ENCODE measurements around the gene IL1RAPL1.

Gene IL1RAPL1

DNA sequence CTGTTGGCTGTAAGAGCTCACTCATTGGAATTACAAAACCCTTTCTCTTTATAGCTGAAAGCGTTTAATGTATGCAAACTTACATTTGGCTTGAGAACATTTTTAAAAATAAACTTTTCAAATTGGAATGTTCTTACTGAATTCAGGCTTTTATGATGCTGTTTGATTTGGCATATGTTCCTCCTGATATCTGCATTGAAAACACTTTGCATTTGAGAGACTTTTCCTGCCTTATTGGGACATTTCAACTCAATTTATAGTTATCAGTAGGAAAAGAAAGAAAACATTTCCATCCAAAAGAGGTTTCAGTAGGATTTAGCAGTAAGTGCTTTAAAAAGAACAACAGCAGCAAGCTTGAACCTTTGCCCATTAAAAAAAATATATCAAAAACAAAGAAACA lies 520.0 kb downstream of the IL1RAPL1 start (continued):
- TF ChIP-seq, protein P1, sequence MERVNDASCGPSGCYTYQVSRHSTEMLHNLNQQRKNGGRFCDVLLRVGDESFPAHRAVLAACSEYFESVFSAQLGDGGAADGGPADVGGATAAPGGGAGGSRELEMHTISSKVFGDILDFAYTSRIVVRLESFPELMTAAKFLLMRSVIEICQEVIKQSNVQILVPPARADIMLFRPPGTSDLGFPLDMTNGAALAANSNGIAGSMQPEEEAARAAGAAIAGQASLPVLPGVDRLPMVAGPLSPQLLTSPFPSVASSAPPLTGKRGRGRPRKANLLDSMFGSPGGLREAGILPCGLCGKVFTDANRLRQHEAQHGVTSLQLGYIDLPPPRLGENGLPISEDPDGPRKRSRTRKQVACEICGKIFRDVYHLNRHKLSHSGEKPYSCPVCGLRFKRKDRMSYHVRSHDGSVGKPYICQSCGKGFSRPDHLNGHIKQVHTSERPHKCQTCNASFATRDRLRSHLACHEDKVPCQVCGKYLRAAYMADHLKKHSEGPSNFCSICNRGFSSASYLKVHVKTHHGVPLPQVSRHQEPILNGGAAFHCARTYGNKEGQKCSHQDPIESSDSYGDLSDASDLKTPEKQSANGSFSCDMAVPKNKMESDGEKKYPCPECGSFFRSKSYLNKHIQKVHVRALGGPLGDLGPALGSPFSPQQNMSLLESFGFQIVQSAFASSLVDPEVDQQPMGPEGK (CRISPR knock-in tag; IDR thresholded peaks at IDR 0.05; ENCODE audit: borderline replicate concordance) = no peak
- TF ChIP-seq BACH2 (CRISPR knock-in tag; IDR thresholded peaks at IDR 0.05; ENCODE audit: borderline replicate concordance) (no peak), RARB (CRISPR knock-in tag; IDR thresholded peaks at IDR 0.05) (no peak), ZNF8 (CRISPR knock-in tag; IDR thresholded peaks at IDR 0.05) (no peak), CSDC2 (CRISPR knock-in tag; IDR thresholded peaks at IDR 0.05) (no peak), ZFP3 (CRISPR knock-in tag; IDR thresholded peaks at IDR 0.05) (no peak), GLIS3 (CRISPR knock-in tag; IDR thresholded peaks at IDR 0.05) (no peak), ARNTL (CRISPR knock-in tag; IDR thresholded peaks at IDR 0.05; ENCODE audit: borderline replicate concordance, low read depth) (no peak), PPARA (CRISPR knock-in tag; IDR thresholded peaks at IDR 0.05; ENCODE audit: borderline replicate concordance) (no peak)
- TF ChIP-seq, protein P2, sequence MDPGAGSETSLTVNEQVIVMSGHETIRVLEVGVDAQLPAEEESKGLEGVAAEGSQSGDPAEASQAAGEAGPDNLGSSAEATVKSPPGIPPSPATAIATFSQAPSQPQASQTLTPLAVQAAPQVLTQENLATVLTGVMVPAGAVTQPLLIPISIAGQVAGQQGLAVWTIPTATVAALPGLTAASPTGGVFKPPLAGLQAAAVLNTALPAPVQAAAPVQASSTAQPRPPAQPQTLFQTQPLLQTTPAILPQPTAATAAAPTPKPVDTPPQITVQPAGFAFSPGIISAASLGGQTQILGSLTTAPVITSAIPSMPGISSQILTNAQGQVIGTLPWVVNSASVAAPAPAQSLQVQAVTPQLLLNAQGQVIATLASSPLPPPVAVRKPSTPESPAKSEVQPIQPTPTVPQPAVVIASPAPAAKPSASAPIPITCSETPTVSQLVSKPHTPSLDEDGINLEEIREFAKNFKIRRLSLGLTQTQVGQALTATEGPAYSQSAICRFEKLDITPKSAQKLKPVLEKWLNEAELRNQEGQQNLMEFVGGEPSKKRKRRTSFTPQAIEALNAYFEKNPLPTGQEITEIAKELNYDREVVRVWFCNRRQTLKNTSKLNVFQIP (CRISPR knock-in tag; IDR thresholded peaks at IDR 0.05; ENCODE audit: borderline replicate concordance, low read depth) = no peak

DNA sequence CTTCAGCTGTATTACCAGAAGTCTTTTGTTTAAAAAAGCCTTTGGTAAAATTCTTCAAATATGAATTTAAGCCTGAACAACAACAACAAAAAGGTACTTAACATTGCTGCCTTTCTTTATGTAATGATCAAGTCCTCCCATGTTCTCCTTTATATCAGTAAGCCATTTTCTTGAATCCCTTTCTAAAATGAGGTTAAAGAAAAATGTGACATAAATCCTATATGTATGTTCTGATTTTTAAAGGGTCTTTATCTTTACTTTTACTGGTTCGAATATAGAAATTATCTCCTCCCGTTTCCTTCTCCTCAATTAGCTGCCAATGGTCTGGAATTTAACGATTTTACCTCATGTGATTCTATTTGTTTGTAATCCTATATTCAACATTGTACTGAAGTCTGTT lies 522.8 kb downstream of the IL1RAPL1 start:
- no peak for ATAC-seq
- TF ChIP-seq, protein P3, sequence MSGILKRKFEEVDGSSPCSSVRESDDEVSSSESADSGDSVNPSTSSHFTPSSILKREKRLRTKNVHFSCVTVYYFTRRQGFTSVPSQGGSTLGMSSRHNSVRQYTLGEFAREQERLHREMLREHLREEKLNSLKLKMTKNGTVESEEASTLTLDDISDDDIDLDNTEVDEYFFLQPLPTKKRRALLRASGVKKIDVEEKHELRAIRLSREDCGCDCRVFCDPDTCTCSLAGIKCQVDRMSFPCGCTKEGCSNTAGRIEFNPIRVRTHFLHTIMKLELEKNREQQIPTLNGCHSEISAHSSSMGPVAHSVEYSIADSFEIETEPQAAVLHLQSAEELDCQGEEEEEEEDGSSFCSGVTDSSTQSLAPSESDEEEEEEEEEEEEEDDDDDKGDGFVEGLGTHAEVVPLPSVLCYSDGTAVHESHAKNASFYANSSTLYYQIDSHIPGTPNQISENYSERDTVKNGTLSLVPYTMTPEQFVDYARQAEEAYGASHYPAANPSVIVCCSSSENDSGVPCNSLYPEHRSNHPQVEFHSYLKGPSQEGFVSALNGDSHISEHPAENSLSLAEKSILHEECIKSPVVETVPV (CRISPR knock-in tag; IDR thresholded peaks at IDR 0.05) = no peak
- TF ChIP-seq ISL1 (CRISPR knock-in tag; IDR thresholded peaks at IDR 0.05) (no peak), TCF4 (CRISPR knock-in tag; IDR thresholded peaks at IDR 0.05; ENCODE audit: borderline replicate concordance) (no peak), BACH2 (CRISPR knock-in tag; IDR thresholded peaks at IDR 0.05; ENCODE audit: borderline replicate concordance) (no peak), ZC3H10 (CRISPR knock-in tag; IDR thresholded peaks at IDR 0.05) (no peak), ZFP30 (CRISPR knock-in tag; IDR thresholded peaks at IDR 0.05) (no peak), RARB (CRISPR knock-in tag; IDR thresholded peaks at IDR 0.05) (no peak)
- TF ChIP-seq, protein P4, sequence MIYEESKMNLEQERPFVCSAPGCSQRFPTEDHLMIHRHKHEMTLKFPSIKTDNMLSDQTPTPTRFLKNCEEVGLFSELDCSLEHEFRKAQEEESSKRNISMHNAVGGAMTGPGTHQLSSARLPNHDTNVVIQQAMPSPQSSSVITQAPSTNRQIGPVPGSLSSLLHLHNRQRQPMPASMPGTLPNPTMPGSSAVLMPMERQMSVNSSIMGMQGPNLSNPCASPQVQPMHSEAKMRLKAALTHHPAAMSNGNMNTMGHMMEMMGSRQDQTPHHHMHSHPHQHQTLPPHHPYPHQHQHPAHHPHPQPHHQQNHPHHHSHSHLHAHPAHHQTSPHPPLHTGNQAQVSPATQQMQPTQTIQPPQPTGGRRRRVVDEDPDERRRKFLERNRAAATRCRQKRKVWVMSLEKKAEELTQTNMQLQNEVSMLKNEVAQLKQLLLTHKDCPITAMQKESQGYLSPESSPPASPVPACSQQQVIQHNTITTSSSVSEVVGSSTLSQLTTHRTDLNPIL (CRISPR knock-in tag; IDR thresholded peaks at IDR 0.05; ENCODE audit: low read depth) = no peak
- TF ChIP-seq, protein P1 (CRISPR knock-in tag; IDR thresholded peaks at IDR 0.05; ENCODE audit: borderline replicate concordance) = no peak

DNA sequence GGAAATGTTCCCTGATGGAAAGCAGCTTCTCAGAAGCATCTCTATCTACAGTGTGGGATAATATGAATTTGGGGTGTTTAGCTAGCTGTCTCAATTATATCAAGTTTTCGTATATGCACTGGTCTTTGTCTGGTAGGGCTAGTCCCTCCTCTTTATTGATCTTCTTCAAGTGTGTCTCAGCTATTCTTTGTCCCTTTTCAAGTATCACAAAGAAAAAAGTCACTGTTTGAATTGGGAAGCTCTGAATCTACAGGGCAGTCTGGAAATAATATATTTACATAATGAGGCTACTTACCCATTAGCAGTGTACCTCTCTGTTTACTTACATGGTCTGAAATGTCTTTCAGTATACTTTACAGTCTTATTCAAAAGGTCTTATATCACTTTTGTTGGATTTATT lies 526.0 kb downstream of the IL1RAPL1 start:
- ATAC-seq = no peak
- no peak for TF ChIP-seq TCF4 (CRISPR knock-in tag; IDR thresholded peaks at IDR 0.05; ENCODE audit: borderline replicate concordance)
- TF ChIP-seq CSDC2 (CRISPR knock-in tag; IDR thresholded peaks at IDR 0.05) = no peak
- no peak for TF ChIP-seq ZNF70 (CRISPR knock-in tag; IDR thresholded peaks at IDR 0.05)
- TF ChIP-seq, protein P5, sequence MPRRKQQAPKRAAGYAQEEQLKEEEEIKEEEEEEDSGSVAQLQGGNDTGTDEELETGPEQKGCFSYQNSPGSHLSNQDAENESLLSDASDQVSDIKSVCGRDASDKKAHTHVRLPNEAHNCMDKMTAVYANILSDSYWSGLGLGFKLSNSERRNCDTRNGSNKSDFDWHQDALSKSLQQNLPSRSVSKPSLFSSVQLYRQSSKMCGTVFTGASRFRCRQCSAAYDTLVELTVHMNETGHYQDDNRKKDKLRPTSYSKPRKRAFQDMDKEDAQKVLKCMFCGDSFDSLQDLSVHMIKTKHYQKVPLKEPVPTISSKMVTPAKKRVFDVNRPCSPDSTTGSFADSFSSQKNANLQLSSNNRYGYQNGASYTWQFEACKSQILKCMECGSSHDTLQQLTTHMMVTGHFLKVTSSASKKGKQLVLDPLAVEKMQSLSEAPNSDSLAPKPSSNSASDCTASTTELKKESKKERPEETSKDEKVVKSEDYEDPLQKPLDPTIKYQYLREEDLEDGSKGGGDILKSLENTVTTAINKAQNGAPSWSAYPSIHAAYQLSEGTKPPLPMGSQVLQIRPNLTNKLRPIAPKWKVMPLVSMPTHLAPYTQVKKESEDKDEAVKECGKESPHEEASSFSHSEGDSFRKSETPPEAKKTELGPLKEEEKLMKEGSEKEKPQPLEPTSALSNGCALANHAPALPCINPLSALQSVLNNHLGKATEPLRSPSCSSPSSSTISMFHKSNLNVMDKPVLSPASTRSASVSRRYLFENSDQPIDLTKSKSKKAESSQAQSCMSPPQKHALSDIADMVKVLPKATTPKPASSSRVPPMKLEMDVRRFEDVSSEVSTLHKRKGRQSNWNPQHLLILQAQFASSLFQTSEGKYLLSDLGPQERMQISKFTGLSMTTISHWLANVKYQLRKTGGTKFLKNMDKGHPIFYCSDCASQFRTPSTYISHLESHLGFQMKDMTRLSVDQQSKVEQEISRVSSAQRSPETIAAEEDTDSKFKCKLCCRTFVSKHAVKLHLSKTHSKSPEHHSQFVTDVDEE (CRISPR knock-in tag; IDR thresholded peaks at IDR 0.05) = no peak
- TF ChIP-seq BACH2 (CRISPR knock-in tag; IDR thresholded peaks at IDR 0.05; ENCODE audit: borderline replicate concordance) = no peak
- TF ChIP-seq OSR1 (CRISPR knock-in tag; IDR thresholded peaks at IDR 0.05) = no peak
- no peak for TF ChIP-seq PPARA (CRISPR knock-in tag; IDR thresholded peaks at IDR 0.05; ENCODE audit: borderline replicate concordance)
- no peak for TF ChIP-seq ZNF565 (CRISPR knock-in tag; conservative IDR thresholded peaks at IDR 0.05; ENCODE audit: low read depth)
- TF ChIP-seq TOX (CRISPR knock-in tag; IDR thresholded peaks at IDR 0.05; ENCODE audit: borderline replicate concordance) = no peak
- TF ChIP-seq, protein P1 (CRISPR knock-in tag; IDR thresholded peaks at IDR 0.05; ENCODE audit: borderline replicate concordance) = no peak
- TF ChIP-seq ARNTL (CRISPR knock-in tag; IDR thresholded peaks at IDR 0.05; ENCODE audit: borderline replicate concordance, low read depth) = no peak
- TF ChIP-seq, protein P2 (CRISPR knock-in tag; IDR thresholded peaks at IDR 0.05; ENCODE audit: borderline replicate concordance, low read depth) = no peak
- no peak for TF ChIP-seq ZNF8 (CRISPR knock-in tag; IDR thresholded peaks at IDR 0.05)

All from SK-N-SH treated with all-trans-retinoic acid at 6 μM for 48 hours (cell line).